H9 (cell line): Measurements from ENCODE around the gene THSD4. TPM values are rescaled to one million over a fixed set of nuclear protein-coding genes. Genes with fewer than 3 reads are reported as not detected.

Experiments used
- DNase-seq: peaks from one replicate; pipeline ENCODE4 v3.0.0-alpha.2; 2017
- H2AFZ ChIP-seq: one replicate; pipeline ENCODE4 v1.6.1; 2013; ENCODE audit warnings: mild to moderate bottlenecking, low read length, control low read depth, moderate library complexity
- H2AK5ac ChIP-seq: 2 replicates; pipeline ENCODE4 v1.6.1; 2013; ENCODE audit warnings: low read length, control low read depth, mixed read lengths; ENCODE audit not compliant: insufficient read length
- H2BK120ac ChIP-seq: one replicate; pipeline ENCODE4 v1.6.1; 2013; ENCODE audit warnings: low read depth, mild to moderate bottlenecking, low read length, control low read depth, inconsistent platforms; ENCODE audit not compliant: poor library complexity, severe bottlenecking
- H2BK12ac ChIP-seq: 2 replicates; pipeline ENCODE4 v1.6.1; 2013; ENCODE audit warnings: low read length, control low read depth, mixed read lengths, low read depth; ENCODE audit not compliant: insufficient read length
- H2BK15ac ChIP-seq: 2 replicates; pipeline ENCODE4 v1.6.1; 2013; ENCODE audit warnings: low read depth, low read length, control low read depth
- H2BK20ac ChIP-seq: one replicate; pipeline ENCODE4 v1.6.1; 2013; ENCODE audit warnings: low read depth, mild to moderate bottlenecking, low read length, control low read depth, inconsistent platforms; ENCODE audit not compliant: poor library complexity, severe bottlenecking
- H2BK5ac ChIP-seq: 2 replicates; pipeline ENCODE4 v1.6.1; 2013; ENCODE audit warnings: low read length, control low read depth, mixed read lengths; ENCODE audit not compliant: insufficient read length
- H3K14ac ChIP-seq: 2 replicates; pipeline ENCODE4 v1.6.1; 2013; ENCODE audit warnings: low read length, control low read depth; ENCODE audit not compliant: insufficient read depth
- H3K18ac ChIP-seq: 2 replicates; pipeline ENCODE4 v1.6.1; 2013; ENCODE audit warnings: low read depth, mild to moderate bottlenecking, mixed read lengths, low read length, control low read depth; ENCODE audit not compliant: insufficient read length
- H3K23ac ChIP-seq: 2 replicates; pipeline ENCODE4 v1.6.1; 2013; ENCODE audit warnings: low read length, control low read depth, mixed read lengths, low read depth; ENCODE audit not compliant: insufficient read length
- H3K23me2 ChIP-seq: 2 replicates; pipeline ENCODE4 v1.6.1; 2013; ENCODE audit warnings: low read depth, mild to moderate bottlenecking, mixed read lengths, low read length, control low read depth; ENCODE audit not compliant: insufficient read length, poor library complexity, severe bottlenecking
- H3K27ac ChIP-seq: 2 replicates; pipeline ENCODE4 v1.5.1; 2013; ENCODE audit warnings: low read length, control low read depth, mixed read lengths, low read depth; ENCODE audit not compliant: insufficient read length
- H3K27me3 ChIP-seq: 2 replicates; pipeline ENCODE4 v1.6.1; 2013; ENCODE audit warnings: low read length, control low read depth, inconsistent platforms; ENCODE audit not compliant: insufficient read depth
- H3K4ac ChIP-seq: 2 replicates; pipeline ENCODE4 v1.6.1; 2013; ENCODE audit warnings: low read depth, mild to moderate bottlenecking, control low read depth, inconsistent platforms, low read length, moderate library complexity
- H3K4me1 ChIP-seq: 2 replicates; pipeline ENCODE4 v1.6.1; 2013; ENCODE audit warnings: low read length, control low read depth, inconsistent platforms; ENCODE audit not compliant: insufficient read depth
- H3K4me2 ChIP-seq: 2 replicates; pipeline ENCODE4 v1.6.1; 2013; ENCODE audit warnings: low read length, control low read depth, mixed read lengths; ENCODE audit not compliant: insufficient read length, insufficient read depth
- H3K56ac ChIP-seq: 2 replicates; pipeline ENCODE4 v1.6.1; 2013; ENCODE audit warnings: low read depth, mild to moderate bottlenecking, mixed read lengths, low read length, control low read depth; ENCODE audit not compliant: insufficient read length
- H3K79me1 ChIP-seq: 2 replicates; pipeline ENCODE4 v1.6.1; 2013; ENCODE audit warnings: low read depth, mild to moderate bottlenecking, moderate library complexity, low read length, control low read depth, inconsistent platforms; ENCODE audit not compliant: insufficient read depth, poor library complexity, severe bottlenecking
- H3K79me2 ChIP-seq: 2 replicates; pipeline ENCODE4 v1.6.1; 2013; ENCODE audit warnings: low read length, control low read depth, inconsistent platforms; ENCODE audit not compliant: insufficient read depth
- H3K9ac ChIP-seq: 2 replicates; pipeline ENCODE4 v1.6.1; 2013; ENCODE audit warnings: low read length, control low read depth, mixed read lengths; ENCODE audit not compliant: insufficient read length; ENCODE audit errors: extremely low read depth
- H3K9me3 ChIP-seq: one replicate; pipeline ENCODE4 v1.6.1; 2013; ENCODE audit warnings: low read depth, low read length, inconsistent platforms; ENCODE audit not compliant: control insufficient read depth
- H3T11ph ChIP-seq: one replicate; pipeline ENCODE4 v1.6.1; 2013; ENCODE audit warnings: mild to moderate bottlenecking, low read length, control low read depth, inconsistent platforms
- H4K20me1 ChIP-seq: one replicate; pipeline ENCODE4 v1.6.1; 2013; ENCODE audit not compliant: control insufficient read depth, insufficient read length, insufficient read depth
- H4K5ac ChIP-seq: 2 replicates; pipeline ENCODE4 v1.6.1; 2013; ENCODE audit warnings: low read depth, mild to moderate bottlenecking, mixed read lengths, low read length, control low read depth; ENCODE audit not compliant: insufficient read length
- H4K8ac ChIP-seq: replicated peaks from 2 replicates; pipeline ENCODE4 v1.6.1; 2013; ENCODE audit warnings: low read length, control low read depth, mixed read lengths, low read depth; ENCODE audit not compliant: insufficient read length
- H4K91ac ChIP-seq: 2 replicates; pipeline ENCODE4 v1.6.1; 2013; ENCODE audit warnings: low read depth, mild to moderate bottlenecking, moderate library complexity, mixed read lengths, low read length, control low read depth; ENCODE audit not compliant: insufficient read length
- H3K27ac Mint-ChIP-seq, 3 experiments: 2 replicates in 2 of 3; 3 replicates in 1 of 3; pipeline ENCODE4 v1.8.0; 2020 to 2021; ENCODE audit warnings: mixed read lengths in 3 of 3, mild to moderate bottlenecking in 1 of 3, moderate library complexity in 1 of 3
- H3K27me3 Mint-ChIP-seq: 2 replicates; pipeline ENCODE4 v1.8.0; 2021; ENCODE audit warnings: low read depth, mild to moderate bottlenecking, moderate library complexity, mixed read lengths
- H3K36me3 Mint-ChIP-seq, 3 experiments: 2 replicates in 2 of 3; 3 replicates in 1 of 3; pipeline ENCODE4 v1.8.0; 2020 to 2021; ENCODE audit warnings: low read depth in 3 of 3, mixed read lengths in 3 of 3; ENCODE audit not compliant: insufficient read depth in 1 of 3
- H3K4me1 Mint-ChIP-seq, 2 experiments: 2 replicates each; pipeline ENCODE4 v1.8.0; 2020; ENCODE audit warnings: mixed read lengths in 2 of 2
- H3K4me3 Mint-ChIP-seq, 2 experiments: 2 replicates in 1 of 2; 3 replicates in 1 of 2; pipeline ENCODE4 v1.8.0; 2020 to 2021; ENCODE audit warnings: mild to moderate bottlenecking in 2 of 2, mixed read lengths in 2 of 2, moderate library complexity in 1 of 2
- H3K9me3 Mint-ChIP-seq, 2 experiments: 2 replicates in 1 of 2; 3 replicates in 1 of 2; pipeline ENCODE4 v1.8.0; 2020; ENCODE audit warnings: mild to moderate bottlenecking in 2 of 2, mixed read lengths in 2 of 2, moderate library complexity in 1 of 2
- WGBS: extraction: QIAGEN DNeasy Blood & Tissue Kit; methylation state at CpG from one replicate; pipeline ENCODE4 v1.1.7; 2013; ENCODE audit warnings: missing lambda C conversion rate, low lambda C conversion rate, mixed read lengths; ENCODE audit not compliant: insufficient read length; ENCODE audit errors: extremely low coverage; 5-methylcytosine and 5-hydroxymethylcytosine counted together
- total RNA-seq: library from RNA; stranded (reverse); gene quantifications from 2 replicates; pipeline ENCODE4 v1.2.1, GENCODE V29; 2021
- TF ChIP-seq, protein P1 (sequence below): fragments of 200-600 bp; sonication (generic); conservative IDR thresholded peaks from 3 replicates; pipeline ENCODE4 v1.8.0; 2021; ENCODE audit warnings: antibody characterized with exemption, mild to moderate bottlenecking

Gene THSD4
- total RNA-seq, 1 experiment from 2014 or later: 5.5 TPM

DNA sequence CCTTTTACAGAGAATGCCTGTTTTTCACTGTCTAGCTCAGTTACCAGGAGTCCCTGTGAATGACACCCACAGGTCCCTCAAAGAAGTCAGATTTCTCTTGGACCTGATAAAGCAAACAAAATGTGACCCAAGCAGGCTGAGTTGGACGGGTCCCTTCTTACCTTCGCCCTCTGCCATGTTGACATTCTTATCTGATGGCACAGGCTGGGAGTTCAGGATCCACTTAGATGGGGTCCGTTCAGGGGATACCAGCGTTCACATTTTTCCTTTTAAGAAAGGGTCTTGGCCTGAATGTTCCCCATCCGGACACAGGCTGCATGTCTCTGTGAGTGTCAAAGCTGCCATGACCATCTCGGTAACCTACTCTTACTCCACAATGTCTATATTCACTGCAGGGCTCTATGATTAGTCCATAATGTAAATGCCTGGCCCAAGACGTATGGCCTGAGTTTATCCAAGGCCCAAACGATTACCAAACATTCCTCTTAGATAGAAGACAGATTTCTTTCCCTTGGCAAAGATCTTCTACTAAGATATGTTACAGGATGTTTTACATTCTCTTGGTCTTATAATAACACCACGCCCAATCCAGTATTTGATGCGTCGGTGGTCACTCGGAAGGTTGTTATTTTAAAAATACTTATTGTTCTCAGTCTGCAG is 179.1 kb downstream of the THSD4 start:
- peaks cover 10 to 13% of the 10 kb centered on the region in 2 experiments for H3K4me1 Mint-ChIP-seq
- Histone ChIP-seq H4K5ac (no peak overlapping the region), H4K8ac (no peak overlapping the region), H3K9me3 (no peaks in the 10 kb centered on the region), H3K4ac (no peak overlapping the region), H2BK5ac (no peak overlapping the region), H2BK12ac (no peak overlapping the region), H3K27me3 (no peaks in the 10 kb centered on the region), H3K23me2 (no peaks in the 10 kb centered on the region), H2AFZ (no peak overlapping the region), H3K79me1 (no peaks in the 10 kb centered on the region), H3K14ac (no peak overlapping the region), H3K4me1 (no peaks in the 10 kb centered on the region), H4K91ac (no peak overlapping the region), H2BK15ac (no peak overlapping the region), H2BK120ac (no peak overlapping the region), H3T11ph (no peak overlapping the region), H3K9ac (no peak overlapping the region), H3K23ac (no peak overlapping the region), H3K79me2 (no peaks in the 10 kb centered on the region), H3K27ac (no peak overlapping the region), H2BK20ac (no peak overlapping the region), H3K56ac (no peak overlapping the region), H4K20me1 (no peaks in the 10 kb centered on the region), H3K4me2 (no peak overlapping the region), H3K18ac (no peak overlapping the region), H2AK5ac (no peak overlapping the region)
- H3K4me3 Mint-ChIP-seq: no peak overlapping the region
- TF ChIP-seq, protein P1, sequence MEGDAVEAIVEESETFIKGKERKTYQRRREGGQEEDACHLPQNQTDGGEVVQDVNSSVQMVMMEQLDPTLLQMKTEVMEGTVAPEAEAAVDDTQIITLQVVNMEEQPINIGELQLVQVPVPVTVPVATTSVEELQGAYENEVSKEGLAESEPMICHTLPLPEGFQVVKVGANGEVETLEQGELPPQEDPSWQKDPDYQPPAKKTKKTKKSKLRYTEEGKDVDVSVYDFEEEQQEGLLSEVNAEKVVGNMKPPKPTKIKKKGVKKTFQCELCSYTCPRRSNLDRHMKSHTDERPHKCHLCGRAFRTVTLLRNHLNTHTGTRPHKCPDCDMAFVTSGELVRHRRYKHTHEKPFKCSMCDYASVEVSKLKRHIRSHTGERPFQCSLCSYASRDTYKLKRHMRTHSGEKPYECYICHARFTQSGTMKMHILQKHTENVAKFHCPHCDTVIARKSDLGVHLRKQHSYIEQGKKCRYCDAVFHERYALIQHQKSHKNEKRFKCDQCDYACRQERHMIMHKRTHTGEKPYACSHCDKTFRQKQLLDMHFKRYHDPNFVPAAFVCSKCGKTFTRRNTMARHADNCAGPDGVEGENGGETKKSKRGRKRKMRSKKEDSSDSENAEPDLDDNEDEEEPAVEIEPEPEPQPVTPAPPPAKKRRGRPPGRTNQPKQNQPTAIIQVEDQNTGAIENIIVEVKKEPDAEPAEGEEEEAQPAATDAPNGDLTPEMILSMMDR: no peak
- no peaks in the 10 kb centered on the region for H3K27me3 Mint-ChIP-seq
- peaks cover 0 to 4% (median 0%) of the 10 kb centered on the region in 3 experiments; a peak in 1 of 7 replicates for H3K36me3 Mint-ChIP-seq
- DNase-seq: no peak
- WGBS: no CpG with 5 or more reads among the region's 12 CpGs
- no peaks in the 10 kb centered on the region; a peak in 1 of 5 replicates for H3K9me3 Mint-ChIP-seq
- H3K27ac Mint-ChIP-seq: no peak overlapping the region
